KMS-11 (cell line): Measurements from ENCODE around the gene HOTAIR.

Experiments used
- H2AFZ ChIP-seq: fragments of 200-600 bp; sonication (generic); 2 replicates; pipeline ENCODE4 v1.6.1; 2016; ENCODE audit warnings: antibody characterized with exemption, mixed run types, low read depth
- H3K27ac ChIP-seq: fragments of 200-600 bp; sonication (generic); 2 replicates; pipeline ENCODE4 v1.6.1; 2016; ENCODE audit warnings: mild to moderate bottlenecking, mixed run types
- H3K27me3 ChIP-seq: fragments of 200-600 bp; sonication (generic); 2 replicates; pipeline ENCODE4 v1.6.1; 2017; ENCODE audit warnings: mild to moderate bottlenecking, low read depth, mixed run types, moderate library complexity; ENCODE audit not compliant: insufficient read depth
- H3K36me3 ChIP-seq: fragments of 200-600 bp; sonication (generic); 2 replicates; pipeline ENCODE4 v1.6.1; 2017; ENCODE audit warnings: mild to moderate bottlenecking, mixed run types; ENCODE audit not compliant: insufficient read depth
- H3K4me1 ChIP-seq: fragments of 200-600 bp; sonication (generic); 2 replicates; pipeline ENCODE4 v1.6.1; 2016; ENCODE audit warnings: mild to moderate bottlenecking, low read depth, mixed run types; ENCODE audit not compliant: poor library complexity, severe bottlenecking
- H3K4me2 ChIP-seq: fragments of 200-600 bp; sonication (generic); 2 replicates; pipeline ENCODE4 v1.7.0; 2016; ENCODE audit warnings: mild to moderate bottlenecking, mixed run types
- H3K4me3 ChIP-seq: fragments of 200-600 bp; sonication (generic); IDR thresholded peaks from 2 replicates; pipeline ENCODE4 v1.6.1; 2017; ENCODE audit warnings: low read depth, low read length, mixed read lengths; ENCODE audit not compliant: insufficient read depth
- H3K79me2 ChIP-seq: fragments of 200-600 bp; sonication (generic); 2 replicates; pipeline ENCODE4 v1.6.1; 2016; ENCODE audit warnings: low read depth, mixed run types; ENCODE audit not compliant: insufficient read depth
- H3K9ac ChIP-seq: fragments of 200-600 bp; sonication (generic); 2 replicates; pipeline ENCODE4 v1.6.1; 2016; ENCODE audit warnings: mild to moderate bottlenecking, mixed run types
- H4K20me1 ChIP-seq: fragments of 200-600 bp; sonication (generic); 2 replicates; pipeline ENCODE4 v1.6.1; 2016; ENCODE audit warnings: mild to moderate bottlenecking, mixed run types; ENCODE audit not compliant: insufficient read depth
- CTCF ChIP-seq: fragments of 200-600 bp; sonication (generic); conservative IDR thresholded peaks from 2 replicates; pipeline ENCODE4 v1.6.1; 2017; ENCODE audit warnings: low read depth, mild to moderate bottlenecking, antibody characterized with exemption, low read length, moderate library complexity, mixed read lengths

Gene HOTAIR

DNA sequence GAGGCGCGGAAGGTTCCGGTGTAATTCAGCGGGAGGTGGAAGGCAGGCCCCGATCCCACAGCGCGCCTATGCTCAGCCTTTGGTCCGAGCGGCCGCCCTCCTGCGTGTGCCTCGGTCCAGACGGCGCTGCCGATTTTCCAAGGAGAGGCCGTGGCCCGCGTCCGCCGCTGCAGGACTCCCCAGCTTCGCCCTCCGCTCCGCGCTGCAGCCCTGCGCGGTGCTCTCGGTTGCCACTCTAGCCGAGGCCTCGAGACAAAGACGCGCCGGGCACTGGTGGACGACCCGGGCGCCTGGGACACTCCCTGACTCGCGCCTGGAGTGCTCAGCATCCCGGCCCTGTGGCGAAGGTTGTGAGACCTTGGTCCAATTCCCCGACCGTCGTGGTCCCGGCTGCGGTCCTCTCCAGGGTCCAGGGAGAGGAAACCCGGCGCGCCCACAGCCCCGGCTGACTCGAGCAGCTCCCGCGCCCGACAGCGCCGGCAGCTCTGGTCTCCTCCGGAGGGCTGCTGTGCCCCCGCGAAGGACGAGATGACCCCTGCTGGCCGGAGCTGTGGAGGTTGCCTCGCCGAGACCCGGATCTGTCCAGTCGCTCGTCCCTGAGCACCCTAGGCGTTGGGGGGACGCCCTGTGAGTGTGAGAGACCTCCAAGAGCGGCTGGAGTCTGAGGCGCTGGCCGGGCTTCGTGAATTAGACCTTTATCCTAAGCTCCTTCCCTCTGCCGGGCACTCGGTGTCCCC lies 13.6 kb downstream of the HOTAIR start:
- Histone ChIP-seq H3K27ac (no peak overlapping the region), H3K27me3 (peaks cover 100% of the 10 kb centered on the region), H3K4me2 (no peak overlapping the region), H3K4me3 (no peak overlapping the region), H3K36me3 (no peaks in the 10 kb centered on the region), H3K9ac (no peak overlapping the region), H2AFZ (no peak overlapping the region), H3K79me2 (no peaks in the 10 kb centered on the region), H3K4me1 (no peaks in the 10 kb centered on the region), H4K20me1 (no peaks in the 10 kb centered on the region)
- TF ChIP-seq CTCF, result no peak

- no peaks in the 10 kb centered on the region for H3K4me1 ChIP-seq
- H3K27me3 ChIP-seq, result peaks cover 100% of the 10 kb centered on the region
- no peaks in the 10 kb centered on the region for H3K36me3 ChIP-seq
- no peak overlapping the region for H3K9ac ChIP-seq
- no peak overlapping the region for H2AFZ ChIP-seq
- no peak overlapping the region for H3K27ac ChIP-seq
- H3K79me2 ChIP-seq, result no peaks in the 10 kb centered on the region
- H3K4me2 ChIP-seq, result no peak overlapping the region
- no peak overlapping the region for H3K4me3 ChIP-seq
- H4K20me1 ChIP-seq, result no peaks in the 10 kb centered on the region
- no peak for TF ChIP-seq CTCF
Measured at GRCh38 chr12:53960187-53961024, 14.3 kb downstream of the HOTAIR start.

GRCh38 chr12:53959314-53959713 lies 15.4 kb downstream of the HOTAIR start:
- Histone ChIP-seq H3K27me3 (peaks cover 98% of the 10 kb centered on the region), H3K9ac (no peak overlapping the region), H3K4me1 (no peaks in the 10 kb centered on the region)

GRCh38 chr12:53958128-53958527 lies 16.6 kb downstream of the HOTAIR start:
- H4K20me1 ChIP-seq, result no peaks in the 10 kb centered on the region
- no peak overlapping the region for H3K27ac ChIP-seq
- no peaks in the 10 kb centered on the region for H3K36me3 ChIP-seq
- H3K4me3 ChIP-seq, result no peak overlapping the region
- no peak overlapping the region for H3K4me2 ChIP-seq
- no peak for TF ChIP-seq CTCF
- no peaks in the 10 kb centered on the region for H3K79me2 ChIP-seq
- no peak overlapping the region for H2AFZ ChIP-seq
- no peak overlapping the region for H3K9ac ChIP-seq
- H3K27me3 ChIP-seq, result peaks cover 98% of the 10 kb centered on the region
- no peaks in the 10 kb centered on the region for H3K4me1 ChIP-seq

More at GRCh38 chr12:53959314-53959713, 15.4 kb downstream of the HOTAIR start:
- H2AFZ ChIP-seq, result no peak overlapping the region
- no peak overlapping the region for H3K4me2 ChIP-seq
- H3K36me3 ChIP-seq, result no peaks in the 10 kb centered on the region
- no peak overlapping the region for H3K27ac ChIP-seq
- TF ChIP-seq CTCF, result no peak
- H3K4me3 ChIP-seq, result no peak overlapping the region
- no peaks in the 10 kb centered on the region for H4K20me1 ChIP-seq
- no peaks in the 10 kb centered on the region for H3K79me2 ChIP-seq
